RWPE1 (cell line): ENCODE results near the gene RNU6-7.

Experiments used
- CTCF ChIA-PET: fragments of 350-600 bp; sonication (Branson Sonifier 250); formaldehyde crosslinking; extraction: SDS; loops from one replicate; lab custom pipeline; 2021; lab: Yijun Ruan, JAX
- POLR2A ChIA-PET: fragments of 400-600 bp; formaldehyde crosslinking; extraction: SDS; loops from one replicate; lab custom pipeline; 2020; ENCODE audit warnings: antibody characterized with exemption; ENCODE audit not compliant: low non-redundant PET; lab: Yijun Ruan, JAX
- DNase-seq: peaks from one replicate; pipeline ENCODE4 v3.0.0; 2012; ENCODE audit warnings: low spot score
- H3K27ac ChIP-seq: fragments of 450-650 bp; 2 replicates; pipeline ENCODE4 v1.5.1; 2017
- CTCF ChIP-seq: fragments of 450-650 bp; conservative IDR thresholded peaks from 2 replicates; pipeline ENCODE4 v1.5.1; 2017; ENCODE audit warnings: low read depth, mild to moderate bottlenecking

Gene RNU6-7

GRCh38 chr14:32244404-32244803 is 42.6 kb downstream of the RNU6-7 start:
- H3K27ac ChIP-seq, result no peak overlapping the region
- ChIA-PET CTCF (interaction anchor here (0.6 kb wide), 1 partner anchor 318 kb away, joined by 4 read pairs; no protein-coding TSS in a partner anchor), POLR2A (no interaction called here)
- TF ChIP-seq CTCF, result no peak
- no peak for DNase-seq

GRCh38 chr14:32246751-32247150 is 44.9 kb downstream of the RNU6-7 start:
- POLR2A ChIA-PET, result no interaction called here

GRCh38 chr14:32249371-32249770 is 47.5 kb downstream of the RNU6-7 start:
- POLR2A ChIA-PET, result no interaction called here
- CTCF ChIA-PET, result no interaction called here
- DNase-seq, result no peak
- TF ChIP-seq CTCF, result no peak
- H3K27ac ChIP-seq, result no peak overlapping the region

More at GRCh38 chr14:32246751-32247150, 44.9 kb downstream of the RNU6-7 start:
- TF ChIP-seq CTCF, result no peak
- CTCF ChIA-PET, result no interaction called here
- no peak overlapping the region for H3K27ac ChIP-seq
- DNase-seq, result no peak

DNA sequence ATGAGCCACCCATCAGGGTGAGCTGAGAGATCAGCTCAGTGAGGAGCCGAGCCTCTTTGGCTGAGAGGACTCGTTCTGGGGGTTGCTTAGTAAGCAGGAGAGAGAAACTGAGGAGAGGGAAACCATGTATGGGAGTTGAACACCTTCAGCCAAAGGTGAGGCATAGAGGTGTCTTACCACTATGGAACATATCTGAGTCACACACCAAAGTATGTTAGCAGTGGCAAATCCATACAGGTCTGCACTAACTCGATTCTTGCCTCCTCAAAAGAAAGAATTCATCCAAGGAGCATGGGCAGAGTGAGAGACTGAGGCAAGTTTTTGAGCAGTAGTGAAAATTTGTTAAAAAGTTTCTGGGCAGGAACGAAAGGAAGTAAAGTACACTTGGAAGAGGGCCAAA is 47.9 kb downstream of the RNU6-7 start:
- TF ChIP-seq CTCF, result no peak
- H3K27ac ChIP-seq, result no peak overlapping the region
- CTCF ChIA-PET, result no interaction called here
- no peak for DNase-seq
- POLR2A ChIA-PET, result no interaction called here

- ChIA-PET CTCF (interaction anchor here (0.9 kb wide), 1 partner anchor 177 kb away, joined by 3 read pairs; no protein-coding TSS in a partner anchor), POLR2A (no interaction called here)
- TF ChIP-seq CTCF, result no peak
- DNase-seq, result no peak
- no peak overlapping the region for H3K27ac ChIP-seq
Observed at GRCh38 chr14:32250681-32251080, 48.8 kb downstream of the RNU6-7 start.

DNA sequence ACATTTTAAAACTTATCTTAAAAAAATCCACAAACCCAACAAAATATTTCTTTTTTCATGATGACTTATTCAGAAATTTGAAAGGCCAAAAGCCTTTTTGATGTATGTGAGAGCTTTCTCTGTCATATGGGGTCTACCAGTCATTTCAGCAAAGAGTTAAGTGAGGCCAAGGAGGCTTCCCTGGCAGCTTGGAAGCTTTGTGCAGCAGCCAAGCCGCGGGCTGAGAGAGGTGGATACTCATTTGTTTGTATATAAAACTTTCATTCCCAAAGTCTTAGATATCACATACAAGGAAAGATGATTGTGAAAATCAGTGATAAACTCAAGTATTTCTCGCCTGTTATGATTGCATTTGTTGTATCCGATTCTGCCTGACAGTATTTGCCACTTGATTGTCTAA is 49.7 kb downstream of the RNU6-7 start:
- DNase-seq, result no peak
- POLR2A ChIA-PET, result no interaction called here

More for the DNA sequence above, 49.7 kb downstream of the RNU6-7 start:
- H3K27ac ChIP-seq, result no peak overlapping the region
- CTCF ChIA-PET, result interaction anchor here (1.3 kb wide), 1 partner anchor 10 kb away, joined by 3 read pairs; no protein-coding TSS in a partner anchor
- no peak for TF ChIP-seq CTCF
